ENCODE results near the gene EXOC4. TPM values are rescaled to one million over a fixed set of nuclear protein-coding genes. Genes with fewer than 3 reads are reported as not detected.

Gene EXOC4
- total RNA-seq, 1 donor from 2014 or later, result 51.6 TPM

GRCh38 chr7:133696056-133696455, 443.2 kb downstream of the EXOC4 start:
- no peak for TF ChIP-seq CTCF (IDR thresholded peaks at IDR 0.05; ENCODE audit: insufficient read depth, low read length, poor library complexity, severe bottlenecking)
- no peak overlapping the region for H3K4me3 ChIP-seq (ENCODE audit: low read depth, low read length)
- no peaks in the 10 kb centered on the region for H3K36me3 ChIP-seq (ENCODE audit: control insufficient read depth, insufficient read depth, low read length)
- no peaks in the 10 kb centered on the region for H3K27me3 ChIP-seq (ENCODE audit: control insufficient read depth, insufficient read depth, low read length)
- DNase-seq (ENCODE audit: low read depth), result no peak

GRCh38 chr7:133697585-133697984, 444.7 kb downstream of the EXOC4 start:
- H3K4me3 ChIP-seq (ENCODE audit: low read depth, low read length), result no peak overlapping the region
- DNase-seq (ENCODE audit: low read depth), result no peak
- no peaks in the 10 kb centered on the region for H3K27me3 ChIP-seq (ENCODE audit: control insufficient read depth, insufficient read depth, low read length)
- H3K36me3 ChIP-seq (ENCODE audit: control insufficient read depth, insufficient read depth, low read length), result no peaks in the 10 kb centered on the region
- no peak for TF ChIP-seq CTCF (IDR thresholded peaks at IDR 0.05; ENCODE audit: insufficient read depth, low read length, poor library complexity, severe bottlenecking)

GRCh38 chr7:133698127-133698526, 445.2 kb downstream of the EXOC4 start:
- Histone ChIP-seq H3K27me3 (ENCODE audit: control insufficient read depth, insufficient read depth, low read length) (no peaks in the 10 kb centered on the region), H3K36me3 (ENCODE audit: control insufficient read depth, insufficient read depth, low read length) (no peaks in the 10 kb centered on the region), H3K4me3 (ENCODE audit: low read depth, low read length) (no peak overlapping the region)
- TF ChIP-seq CTCF (IDR thresholded peaks at IDR 0.05; ENCODE audit: insufficient read depth, low read length, poor library complexity, severe bottlenecking), result no peak
- DNase-seq (ENCODE audit: low read depth), result no peak

- Histone ChIP-seq H3K4me3 (ENCODE audit: low read depth, low read length) (no peak overlapping the region), H3K36me3 (ENCODE audit: control insufficient read depth, insufficient read depth, low read length) (no peaks in the 10 kb centered on the region), H3K27me3 (ENCODE audit: control insufficient read depth, insufficient read depth, low read length) (no peaks in the 10 kb centered on the region)
- TF ChIP-seq CTCF (IDR thresholded peaks at IDR 0.05; ENCODE audit: insufficient read depth, low read length, poor library complexity, severe bottlenecking), result no peak
- no peak for DNase-seq (ENCODE audit: low read depth)
These were observed 446.5 kb downstream of the EXOC4 start for GRCh38 chr7:133699386-133699785.

- H3K4me3 ChIP-seq (ENCODE audit: low read depth, low read length), result no peak overlapping the region
- no peak for TF ChIP-seq CTCF (IDR thresholded peaks at IDR 0.05; ENCODE audit: insufficient read depth, low read length, poor library complexity, severe bottlenecking)
- H3K36me3 ChIP-seq (ENCODE audit: control insufficient read depth, insufficient read depth, low read length), result no peaks in the 10 kb centered on the region
- no peaks in the 10 kb centered on the region for H3K27me3 ChIP-seq (ENCODE audit: control insufficient read depth, insufficient read depth, low read length)
- DNase-seq (ENCODE audit: low read depth), result no peak
These were observed 449.2 kb downstream of the EXOC4 start for GRCh38 chr7:133702078-133702477.

- TF ChIP-seq CTCF (IDR thresholded peaks at IDR 0.05; ENCODE audit: insufficient read depth, low read length, poor library complexity, severe bottlenecking), result no peak
- no peaks in the 10 kb centered on the region for H3K36me3 ChIP-seq (ENCODE audit: control insufficient read depth, insufficient read depth, low read length)
- no peak for DNase-seq (ENCODE audit: low read depth)
- no peak overlapping the region for H3K4me3 ChIP-seq (ENCODE audit: low read depth, low read length)
- H3K27me3 ChIP-seq (ENCODE audit: control insufficient read depth, insufficient read depth, low read length), result no peaks in the 10 kb centered on the region
These were observed 450.1 kb downstream of the EXOC4 start for GRCh38 chr7:133702960-133703359.
